ENCODE measurements around the gene LRP1B.

LRP1B gene

GRCh38 chr2:140603416-140603815 is 1527.4 kb downstream of the LRP1B start:
- no peak for DNase-seq (ENCODE audit: extremely low spot score)
- ChIA-PET POLR2A (no interaction called here), CTCF (no interaction called here)
- TF ChIP-seq CTCF (IDR thresholded peaks at IDR 0.05; ENCODE audit: control extremely low read depth, extremely low read depth, low read depth, missing control alignments) = no peak

- ChIA-PET POLR2A (no interaction called here), CTCF (no interaction called here)
- no peak for TF ChIP-seq CTCF (IDR thresholded peaks at IDR 0.05; ENCODE audit: control extremely low read depth, extremely low read depth, low read depth, missing control alignments)
- no peak for DNase-seq (ENCODE audit: extremely low spot score)
These were observed 1529.0 kb downstream of the LRP1B start for GRCh38 chr2:140601801-140602200.

- POLR2A ChIA-PET = no interaction called here
- CTCF ChIA-PET = no interaction called here
- TF ChIP-seq CTCF (IDR thresholded peaks at IDR 0.05; ENCODE audit: control extremely low read depth, extremely low read depth, low read depth, missing control alignments) = no peak
These were observed 1529.5 kb downstream of the LRP1B start for GRCh38 chr2:140601342-140601741.

GRCh38 chr2:140600116-140600515 is 1530.7 kb downstream of the LRP1B start:
- no peak for DNase-seq (ENCODE audit: extremely low spot score)
- ChIA-PET CTCF (interaction anchor here (1.2 kb wide), 1 partner anchor 13 kb away, joined by 3 read pairs; no protein-coding TSS in a partner anchor), POLR2A (no interaction called here)
- no peak for TF ChIP-seq CTCF (IDR thresholded peaks at IDR 0.05; ENCODE audit: control extremely low read depth, extremely low read depth, low read depth, missing control alignments)

More at GRCh38 chr2:140601342-140601741, 1529.5 kb downstream of the LRP1B start:
- no peak for DNase-seq (ENCODE audit: extremely low spot score)

GRCh38 chr2:140597836-140598235 is 1533.0 kb downstream of the LRP1B start:
- DNase-seq (ENCODE audit: extremely low spot score) = no peak
- POLR2A ChIA-PET = no interaction called here
- no peak for TF ChIP-seq CTCF (IDR thresholded peaks at IDR 0.05; ENCODE audit: control extremely low read depth, extremely low read depth, low read depth, missing control alignments)
- CTCF ChIA-PET = interaction anchor here (1.2 to 1.5 kb wide), 2 partner anchors 11 to 23 kb away, joined by 3 to 7 read pairs; no protein-coding TSS in a partner anchor

GRCh38 chr2:140597205-140597604 is 1533.6 kb downstream of the LRP1B start:
- no peak for TF ChIP-seq CTCF (IDR thresholded peaks at IDR 0.05; ENCODE audit: control extremely low read depth, extremely low read depth, low read depth, missing control alignments)
- POLR2A ChIA-PET = no interaction called here
- CTCF ChIA-PET = no interaction called here
- DNase-seq (ENCODE audit: extremely low spot score) = no peak

GRCh38 chr2:140596447-140596846 is 1534.4 kb downstream of the LRP1B start:
- ChIA-PET POLR2A (no interaction called here), CTCF (interaction anchor here (0.9 to 2.1 kb wide), 3 partner anchors 10 to 17 kb away, joined by 3 to 7 read pairs (median 3); no protein-coding TSS in a partner anchor)
- no peak for DNase-seq (ENCODE audit: extremely low spot score)
- TF ChIP-seq CTCF (IDR thresholded peaks at IDR 0.05; ENCODE audit: control extremely low read depth, extremely low read depth, low read depth, missing control alignments) = no peak

Data from GM10248 (cell line).